ENCODE data around the gene NPM1.
A peak's percentile ranks its signal among the peaks of the same experiment; 100 is the strongest.
"Not testable (repeated sequence)": the region's sequence is repeated elsewhere in the genome, so short reads cannot be mapped to it uniquely, and the experiment has no call there.

The NPM1 gene

DNA sequence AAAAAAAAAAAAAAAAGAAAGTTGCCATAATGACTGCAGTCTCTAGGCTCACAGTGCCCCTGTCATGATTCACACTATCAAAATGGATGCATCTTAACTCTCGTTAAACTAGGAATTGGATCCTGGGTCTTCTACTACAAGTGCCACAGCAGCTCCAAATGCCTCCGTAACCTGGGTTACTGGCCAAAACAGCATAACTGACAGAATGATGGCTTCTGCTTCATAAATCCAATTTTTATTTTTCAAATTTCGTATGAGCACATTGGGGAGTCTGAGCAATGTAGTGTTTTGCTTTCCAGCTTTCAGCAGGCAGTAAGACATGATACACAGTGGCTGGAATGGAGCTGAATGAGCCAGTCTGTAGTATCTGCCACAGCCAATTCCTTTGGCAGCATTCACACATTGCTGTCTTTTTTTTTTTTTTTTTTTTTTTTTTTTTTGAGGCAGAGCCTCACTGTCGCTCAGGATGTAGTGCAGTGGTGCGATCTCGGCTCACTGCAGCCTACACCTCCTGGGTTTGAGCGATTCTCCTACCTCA lies 36.0 kb upstream of the NPM1 start:
- CTCF ChIA-PET = interaction anchor here (0.9 to 1.4 kb wide), 2 partner anchors 10 to 27 kb away, joined by 3 read pairs; no protein-coding TSS in a partner anchor
- TF ChIP-seq, protein P1, sequence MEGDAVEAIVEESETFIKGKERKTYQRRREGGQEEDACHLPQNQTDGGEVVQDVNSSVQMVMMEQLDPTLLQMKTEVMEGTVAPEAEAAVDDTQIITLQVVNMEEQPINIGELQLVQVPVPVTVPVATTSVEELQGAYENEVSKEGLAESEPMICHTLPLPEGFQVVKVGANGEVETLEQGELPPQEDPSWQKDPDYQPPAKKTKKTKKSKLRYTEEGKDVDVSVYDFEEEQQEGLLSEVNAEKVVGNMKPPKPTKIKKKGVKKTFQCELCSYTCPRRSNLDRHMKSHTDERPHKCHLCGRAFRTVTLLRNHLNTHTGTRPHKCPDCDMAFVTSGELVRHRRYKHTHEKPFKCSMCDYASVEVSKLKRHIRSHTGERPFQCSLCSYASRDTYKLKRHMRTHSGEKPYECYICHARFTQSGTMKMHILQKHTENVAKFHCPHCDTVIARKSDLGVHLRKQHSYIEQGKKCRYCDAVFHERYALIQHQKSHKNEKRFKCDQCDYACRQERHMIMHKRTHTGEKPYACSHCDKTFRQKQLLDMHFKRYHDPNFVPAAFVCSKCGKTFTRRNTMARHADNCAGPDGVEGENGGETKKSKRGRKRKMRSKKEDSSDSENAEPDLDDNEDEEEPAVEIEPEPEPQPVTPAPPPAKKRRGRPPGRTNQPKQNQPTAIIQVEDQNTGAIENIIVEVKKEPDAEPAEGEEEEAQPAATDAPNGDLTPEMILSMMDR (IDR thresholded peaks at IDR 0.05; ENCODE audit: control extremely low read depth, extremely low read depth, low read depth, missing control alignments) = no peak
- no peak for DNase-seq (ENCODE audit: extremely low spot score)
- POLR2A ChIA-PET = interaction anchor here (0.6 kb wide), 1 partner anchor 45 kb away, joined by 3 read pairs; no protein-coding TSS in a partner anchor

DNA sequence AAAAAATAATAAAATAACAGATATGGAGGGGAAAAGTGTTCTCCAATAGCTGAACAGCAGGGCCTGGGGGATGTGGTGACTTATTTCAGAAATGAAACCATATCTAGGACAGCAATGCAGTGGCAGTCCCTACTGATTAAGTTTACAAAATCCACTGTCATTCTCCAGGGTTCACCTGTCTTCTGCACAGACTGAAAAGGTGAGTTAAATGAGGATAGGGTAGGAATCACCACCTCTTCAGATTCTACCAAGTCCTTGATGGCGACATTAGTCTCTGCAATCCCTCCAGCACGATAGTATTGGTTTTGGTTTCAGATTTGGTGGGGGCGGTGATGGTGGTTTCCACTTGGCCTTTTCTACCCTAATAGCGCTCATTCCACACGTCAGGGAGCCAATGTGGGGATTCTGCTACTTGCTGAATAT lies 32.3 kb upstream of the NPM1 start:
- TF ChIP-seq, protein P1 (IDR thresholded peaks at IDR 0.05; ENCODE audit: control extremely low read depth, extremely low read depth, low read depth, missing control alignments) = no peak
- DNase-seq (ENCODE audit: extremely low spot score) = peak; percentile 60
- CTCF ChIA-PET = no interaction called here
- POLR2A ChIA-PET = no interaction called here

DNA sequence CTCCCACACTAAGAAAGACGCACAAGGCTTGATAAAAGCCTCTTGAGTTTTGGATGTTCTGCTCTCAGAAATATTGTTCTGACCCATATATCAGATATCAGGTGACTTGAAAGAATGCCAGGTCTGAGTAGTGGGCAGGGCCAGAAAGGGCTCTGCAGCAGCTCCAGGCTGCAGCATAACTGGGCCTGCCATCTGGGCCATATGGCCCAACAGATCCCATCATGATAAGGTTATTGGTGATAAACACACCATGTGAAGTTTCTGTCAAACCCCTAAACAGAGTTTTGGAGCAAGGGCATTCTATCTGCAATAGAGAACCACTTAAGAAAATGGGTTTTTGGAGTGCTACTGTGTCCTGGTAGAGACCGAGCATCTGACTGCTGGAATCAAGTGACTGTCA lies 29.8 kb upstream of the NPM1 start:
- CTCF ChIA-PET = interaction anchor here (1.2 to 1.4 kb wide), 2 partner anchors 9 to 22 kb away, joined by 4 to 5 read pairs; no protein-coding TSS in a partner anchor

DNA sequence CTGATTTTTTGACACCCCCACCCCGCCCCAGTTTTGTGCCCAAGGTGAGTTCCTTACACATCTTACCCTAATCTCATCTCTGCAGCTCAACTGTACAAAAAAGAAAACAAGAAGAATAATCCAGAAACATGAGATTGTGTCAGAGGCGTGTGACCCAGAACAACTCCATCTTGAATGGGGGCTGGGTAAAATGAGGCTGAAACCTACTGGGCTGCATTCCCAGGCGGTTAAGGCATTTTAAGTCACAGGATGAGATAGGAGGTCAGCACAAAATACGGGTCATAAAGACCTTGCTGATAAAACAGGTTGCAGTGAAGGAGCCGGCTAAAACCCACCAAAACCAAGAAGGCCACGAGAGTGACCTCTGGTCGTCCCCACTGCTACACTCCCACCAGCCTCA lies 26.5 kb upstream of the NPM1 start:
- CTCF ChIA-PET = not testable (repeated sequence)

More for the DNA sequence above, 29.8 kb upstream of the NPM1 start:
- TF ChIP-seq, protein P1 (IDR thresholded peaks at IDR 0.05; ENCODE audit: control extremely low read depth, extremely low read depth, low read depth, missing control alignments) = no peak
- DNase-seq (ENCODE audit: extremely low spot score) = no peak
- POLR2A ChIA-PET = interaction anchor here (1.2 kb wide), 1 partner anchor 30 kb away, joined by 4 read pairs; the partner anchor contains the start of gene NPM1

DNA sequence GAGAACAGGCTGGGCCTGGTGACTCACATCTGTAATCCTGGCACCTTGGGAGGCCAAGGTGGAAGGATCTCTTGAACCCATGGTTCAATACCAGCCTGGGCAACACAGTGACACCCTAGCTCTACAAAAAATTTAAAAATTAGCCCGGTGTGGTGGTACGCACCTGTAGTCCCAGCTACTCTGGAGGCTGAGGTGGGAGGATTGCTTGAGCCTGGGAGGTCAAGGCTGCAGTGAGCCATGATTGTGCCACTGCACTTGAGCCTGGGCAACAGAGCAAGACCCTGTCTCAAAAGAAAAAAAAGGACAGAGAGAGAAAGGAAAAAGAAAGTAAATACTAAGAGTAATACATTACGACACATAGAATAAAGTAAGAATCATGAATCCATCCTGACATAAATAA lies 24.4 kb upstream of the NPM1 start:
- CTCF ChIA-PET; POLR2A ChIA-PET; DNase-seq (ENCODE audit: extremely low spot score): not testable (repeated sequence)

More for the DNA sequence above, 26.5 kb upstream of the NPM1 start:
- DNase-seq (ENCODE audit: extremely low spot score); POLR2A ChIA-PET: not testable (repeated sequence)

DNA sequence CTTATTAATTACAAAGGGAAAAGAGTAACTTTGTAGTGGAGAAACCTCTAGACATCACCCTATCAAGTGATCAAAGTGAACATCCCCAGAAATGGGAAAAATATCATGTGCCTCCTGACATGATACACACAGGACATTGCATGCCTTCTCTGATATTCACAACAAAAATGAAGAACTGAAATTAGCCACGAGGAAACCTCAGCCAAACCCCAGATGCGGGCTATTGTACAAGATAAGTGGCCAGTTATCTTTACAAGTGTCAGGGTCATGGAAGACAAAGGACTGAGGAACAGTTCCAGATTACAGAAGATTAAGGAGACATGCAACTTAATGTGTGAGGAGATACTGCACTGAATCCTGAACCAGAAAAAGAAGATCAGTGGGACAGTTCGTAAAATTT lies 23.8 kb upstream of the NPM1 start:
- CTCF ChIA-PET = interaction anchor here (1.3 kb wide), 1 partner anchor 50 kb away, joined by 3 read pairs; no protein-coding TSS in a partner anchor
- peak; percentile 37 for DNase-seq (ENCODE audit: extremely low spot score)
- TF ChIP-seq, protein P1 (IDR thresholded peaks at IDR 0.05; ENCODE audit: control extremely low read depth, extremely low read depth, low read depth, missing control alignments) = no peak
- POLR2A ChIA-PET = no interaction called here

DNA sequence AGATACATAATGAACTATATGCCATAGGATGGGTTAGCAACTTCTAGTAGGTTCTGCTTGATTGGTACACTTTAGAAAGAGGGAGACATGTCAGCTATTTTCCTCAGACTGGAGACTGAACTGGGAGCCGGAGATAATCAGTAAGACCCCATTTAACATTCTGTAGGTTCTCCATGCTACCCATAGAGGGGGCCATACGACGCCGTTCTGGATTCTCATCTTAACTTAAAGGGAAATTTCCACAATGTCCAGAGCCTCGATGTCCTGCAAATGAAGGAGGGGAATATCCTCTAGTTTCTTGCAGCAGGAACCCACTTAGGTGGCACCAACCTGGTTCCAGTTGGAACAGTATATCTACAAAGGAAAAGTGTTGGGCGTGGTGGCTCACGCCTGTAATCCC lies 22.3 kb upstream of the NPM1 start:
- DNase-seq (ENCODE audit: extremely low spot score) = no peak
- TF ChIP-seq, protein P1 (IDR thresholded peaks at IDR 0.05; ENCODE audit: control extremely low read depth, extremely low read depth, low read depth, missing control alignments) = peak; percentile 24
- ChIA-PET CTCF (interaction anchor here (1.2 to 1.3 kb wide), 2 partner anchors 13 to 48 kb away, joined by 3 to 5 read pairs; no protein-coding TSS in a partner anchor), POLR2A (interaction anchor here (0.8 kb wide), 1 partner anchor 23 kb away, joined by 3 read pairs; no protein-coding TSS in a partner anchor)
